KOPT-K1 (cell line): Measurements from ENCODE around the gene SLC7A8.
"Not testable (repeated sequence)": the region's sequence is repeated elsewhere in the genome, so short reads cannot be mapped to it uniquely, and the experiment has no call there.

ENCODE experiments used
- H3K27ac ChIP-seq: fragments of 200-600 bp; sonication (generic); 2 replicates; pipeline ENCODE4 v1.5.1; 2016; ENCODE audit warnings: antibody characterized with exemption, mild to moderate bottlenecking, low read depth, low read length; ENCODE audit not compliant: poor library complexity, severe bottlenecking
- H3K36me3 ChIP-seq: fragments of 200-600 bp; sonication (generic); 2 replicates; pipeline ENCODE4 v1.5.1; 2017; ENCODE audit warnings: antibody characterized with exemption, mild to moderate bottlenecking, low read length, moderate library complexity; ENCODE audit not compliant: insufficient read depth
- H3K9me3 ChIP-seq: fragments of 200-600 bp; sonication (generic); 2 replicates; pipeline ENCODE4 v1.5.1; 2017; ENCODE audit warnings: antibody characterized with exemption, low read length, mild to moderate bottlenecking; ENCODE audit not compliant: insufficient read depth, poor library complexity, severe bottlenecking

The SLC7A8 gene

DNA sequence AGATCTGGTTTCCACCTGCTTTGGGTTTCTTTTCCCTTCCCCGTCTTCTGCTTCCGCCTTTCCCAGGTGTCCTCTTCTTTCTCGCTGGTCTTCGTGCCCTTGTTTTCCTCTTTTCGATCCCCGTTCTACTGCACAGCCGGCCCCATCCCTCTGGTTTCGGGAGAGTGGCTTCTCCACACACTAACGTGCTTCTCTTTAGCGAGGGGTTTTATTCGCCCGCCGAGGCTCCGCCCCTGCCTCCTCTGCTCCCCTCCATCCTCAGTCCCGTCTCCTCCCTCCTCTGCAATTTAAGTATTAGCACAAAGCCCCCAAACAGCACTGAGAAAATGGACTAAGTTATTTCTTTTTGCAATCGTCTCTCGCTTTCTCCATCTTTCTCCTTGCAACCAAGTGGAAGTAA is at the start of gene SLC7A8:
Gene SLC7A8 (minus strand): TSS at position 182 of the 400 bp plus-strand sequence. CDS start 746 bp downstream, outside the sequence.
- Histone ChIP-seq H3K27ac (no peak within 1 kb of the TSS), H3K36me3 (no peaks in the 10 kb centered on the region), H3K9me3 (no peaks in the 10 kb centered on the region)

DNA sequence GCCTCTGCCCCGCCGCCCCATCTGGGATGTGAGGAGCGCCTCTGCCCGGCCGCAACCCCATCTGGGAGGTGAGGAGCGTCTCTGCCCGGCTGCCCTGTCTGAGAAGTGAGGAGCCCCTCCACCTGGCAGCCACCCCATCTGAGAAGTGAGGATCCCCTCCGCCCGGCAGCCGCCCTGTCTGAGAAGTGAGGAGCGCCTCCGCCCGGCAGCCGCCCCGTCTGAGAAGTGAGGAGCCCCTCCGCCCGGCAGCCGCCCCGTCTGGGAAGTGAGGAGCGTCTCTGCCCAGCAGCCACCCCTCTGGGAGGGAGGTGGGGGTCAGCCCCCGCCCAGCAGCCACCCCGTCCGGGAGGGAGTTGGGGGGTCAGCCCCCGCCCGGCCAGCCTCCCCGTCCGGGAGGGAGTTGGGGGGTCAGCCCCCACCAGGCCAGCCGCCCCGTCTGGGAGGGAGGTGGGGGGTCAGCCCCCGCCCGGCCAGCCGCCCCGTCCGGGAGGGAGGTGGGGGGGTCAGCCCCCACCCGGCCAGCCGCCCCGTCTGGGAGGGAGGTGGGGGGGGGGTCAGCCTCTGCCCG is 48.9 kb upstream of the SLC7A8 start:
- not testable (repeated sequence) for H3K27ac ChIP-seq, H3K9me3 ChIP-seq, H3K36me3 ChIP-seq

DNA sequence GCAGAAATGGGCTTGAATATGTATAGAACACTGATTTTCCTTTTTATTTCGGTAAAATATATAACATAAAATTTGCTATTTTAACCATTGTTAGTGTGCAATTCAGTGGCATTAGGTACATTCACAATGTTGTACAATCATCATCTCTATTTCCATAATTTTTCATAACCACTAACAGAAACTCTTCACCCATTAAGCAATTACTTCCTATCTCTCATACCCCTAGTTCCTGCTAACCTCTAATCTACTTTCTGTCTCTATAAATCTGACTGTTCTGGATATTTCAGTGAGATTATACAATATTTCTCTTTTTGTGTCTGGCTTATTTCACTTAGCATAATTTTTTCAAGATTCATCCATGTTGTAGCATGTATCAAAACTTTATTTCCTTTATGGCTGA is 45.4 kb upstream of the SLC7A8 start:
- no peak overlapping the region for H3K27ac ChIP-seq

DNA sequence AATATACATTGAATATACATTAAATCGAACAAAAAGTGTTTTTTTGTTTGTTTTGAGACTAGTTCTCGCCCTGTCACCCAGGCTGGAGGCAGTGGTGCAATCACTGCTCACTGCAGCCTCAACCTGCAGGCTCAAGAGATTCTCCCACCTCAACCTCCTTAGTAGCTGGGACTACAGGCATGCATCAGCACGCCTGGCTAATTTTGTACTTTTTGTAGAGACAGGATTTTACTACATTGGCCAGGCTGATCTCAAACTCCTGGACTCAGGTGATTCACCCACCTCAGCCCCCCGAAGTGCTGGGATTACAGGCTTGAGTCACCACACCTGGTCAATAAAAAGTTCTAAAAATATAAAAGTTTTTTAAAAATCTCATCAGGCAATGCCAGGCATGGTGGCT is 44.1 kb upstream of the SLC7A8 start:
- peaks cover 3% of the 10 kb centered on the region for H3K9me3 ChIP-seq
- no peak overlapping the region for H3K27ac ChIP-seq
- H3K36me3 ChIP-seq = no peaks in the 10 kb centered on the region

More for the DNA sequence above, 45.4 kb upstream of the SLC7A8 start:
- H3K36me3 ChIP-seq = no peaks in the 10 kb centered on the region
- peaks cover 3% of the 10 kb centered on the region for H3K9me3 ChIP-seq

DNA sequence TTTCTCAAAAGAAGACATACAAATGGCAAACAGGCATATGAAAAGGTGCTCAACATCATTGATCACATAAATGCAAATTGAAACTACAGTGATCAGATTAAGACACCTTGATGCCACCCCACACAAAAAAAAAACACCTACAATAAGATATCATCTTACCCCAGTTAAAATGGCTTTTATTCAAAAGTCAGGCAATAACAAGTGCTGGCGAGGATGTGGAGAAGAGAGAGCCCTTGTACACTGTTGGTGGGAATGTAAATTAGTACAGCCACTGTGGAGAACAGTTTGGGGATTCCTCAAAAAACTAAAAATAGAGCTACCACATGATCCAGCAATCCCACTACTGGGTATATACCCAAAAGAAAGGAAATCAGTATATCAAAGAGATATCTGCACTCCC is 41.5 kb upstream of the SLC7A8 start:
- not testable (repeated sequence) for H3K9me3 ChIP-seq, H3K36me3 ChIP-seq, H3K27ac ChIP-seq

DNA sequence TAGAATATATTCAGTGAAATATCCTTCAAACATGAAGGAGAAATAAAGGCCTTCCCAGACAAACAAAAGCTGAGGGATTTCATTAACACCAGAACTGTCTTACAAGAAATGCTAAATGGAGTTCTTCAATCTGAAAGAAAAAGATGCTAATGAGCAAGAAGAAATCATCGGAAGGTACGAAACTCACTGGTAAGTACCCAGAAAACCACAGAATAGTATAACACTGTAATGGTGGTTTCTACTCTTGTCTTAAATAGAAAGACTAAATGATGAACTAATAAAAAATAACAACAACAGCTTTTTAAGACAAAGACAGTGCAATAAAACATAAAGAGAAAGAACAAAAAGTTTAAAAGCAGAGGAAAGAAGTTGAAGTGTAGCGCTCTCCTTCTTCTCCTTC is 35.6 kb upstream of the SLC7A8 start:
- no peak overlapping the region for H3K27ac ChIP-seq
- H3K9me3 ChIP-seq = peaks cover 12% of the 10 kb centered on the region
- no peaks in the 10 kb centered on the region for H3K36me3 ChIP-seq

DNA sequence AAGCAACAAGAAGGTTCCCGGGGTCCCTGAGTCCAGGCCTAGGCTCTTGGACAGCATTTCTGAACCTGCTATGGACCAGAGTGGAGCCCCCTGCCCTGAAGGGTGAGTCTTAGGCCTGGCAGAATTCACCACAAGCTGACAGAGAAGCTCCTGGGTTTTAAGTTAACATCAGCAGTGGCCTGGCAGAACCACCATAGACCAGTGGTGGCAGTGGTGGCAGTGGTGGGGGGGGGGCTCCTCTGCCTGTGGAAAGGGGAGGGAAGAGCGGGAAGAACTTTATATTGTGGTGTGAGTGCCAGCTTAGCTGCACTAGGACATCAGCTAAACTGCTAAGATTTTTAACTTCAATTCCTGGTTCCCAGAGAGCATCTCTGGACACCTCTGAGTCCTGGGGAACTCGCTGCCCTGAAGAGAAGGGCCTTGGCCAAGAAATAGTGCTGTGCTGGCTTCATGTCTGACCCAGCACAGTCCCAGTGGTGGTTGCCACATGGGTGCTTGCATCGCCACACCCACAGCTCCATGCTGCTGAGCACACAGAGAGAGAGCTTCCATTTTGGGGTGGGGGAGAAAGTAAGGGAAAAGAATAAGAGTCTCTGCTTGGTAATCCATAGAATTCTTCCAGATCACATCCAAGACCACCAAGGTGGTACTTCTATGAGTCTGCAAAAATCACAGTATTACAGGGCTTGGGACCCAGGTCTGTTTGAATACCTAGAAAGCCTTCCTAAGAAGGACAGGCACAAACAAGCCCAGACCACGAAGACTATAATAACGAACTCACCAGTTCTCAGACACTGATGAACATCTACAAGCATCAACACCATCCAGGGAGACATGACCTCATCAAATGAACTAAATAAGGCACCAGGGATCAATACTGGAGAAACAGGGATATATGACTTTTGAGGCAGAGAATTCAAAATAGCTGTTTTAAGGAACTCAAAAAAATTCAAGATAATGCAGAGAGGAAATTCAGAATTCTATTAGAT is 33.9 kb upstream of the SLC7A8 start:
- Histone ChIP-seq H3K9me3 (peaks cover 12% of the 10 kb centered on the region), H3K27ac (no peak overlapping the region), H3K36me3 (no peaks in the 10 kb centered on the region)

DNA sequence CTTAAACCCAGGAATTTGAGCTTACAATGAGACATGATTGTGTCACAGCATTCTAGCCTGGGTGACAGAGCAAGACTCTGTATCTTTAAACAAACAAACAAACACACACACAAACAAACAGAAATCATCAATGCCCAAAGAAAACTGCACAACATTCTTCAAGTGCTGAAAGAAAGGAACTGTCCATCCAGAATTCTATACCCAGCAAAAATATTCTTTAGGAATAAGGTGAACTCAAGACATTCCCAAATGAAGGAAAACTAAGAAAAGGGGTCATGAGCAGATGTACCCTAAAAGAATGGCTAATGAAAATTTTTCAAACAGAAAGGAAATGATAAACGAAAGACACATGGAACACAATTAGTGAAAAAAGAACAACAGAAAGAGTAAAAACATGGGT is 32.0 kb upstream of the SLC7A8 start:
- no peaks in the 10 kb centered on the region for H3K36me3 ChIP-seq
- no peak overlapping the region for H3K27ac ChIP-seq
- H3K9me3 ChIP-seq = peaks cover 12% of the 10 kb centered on the region

DNA sequence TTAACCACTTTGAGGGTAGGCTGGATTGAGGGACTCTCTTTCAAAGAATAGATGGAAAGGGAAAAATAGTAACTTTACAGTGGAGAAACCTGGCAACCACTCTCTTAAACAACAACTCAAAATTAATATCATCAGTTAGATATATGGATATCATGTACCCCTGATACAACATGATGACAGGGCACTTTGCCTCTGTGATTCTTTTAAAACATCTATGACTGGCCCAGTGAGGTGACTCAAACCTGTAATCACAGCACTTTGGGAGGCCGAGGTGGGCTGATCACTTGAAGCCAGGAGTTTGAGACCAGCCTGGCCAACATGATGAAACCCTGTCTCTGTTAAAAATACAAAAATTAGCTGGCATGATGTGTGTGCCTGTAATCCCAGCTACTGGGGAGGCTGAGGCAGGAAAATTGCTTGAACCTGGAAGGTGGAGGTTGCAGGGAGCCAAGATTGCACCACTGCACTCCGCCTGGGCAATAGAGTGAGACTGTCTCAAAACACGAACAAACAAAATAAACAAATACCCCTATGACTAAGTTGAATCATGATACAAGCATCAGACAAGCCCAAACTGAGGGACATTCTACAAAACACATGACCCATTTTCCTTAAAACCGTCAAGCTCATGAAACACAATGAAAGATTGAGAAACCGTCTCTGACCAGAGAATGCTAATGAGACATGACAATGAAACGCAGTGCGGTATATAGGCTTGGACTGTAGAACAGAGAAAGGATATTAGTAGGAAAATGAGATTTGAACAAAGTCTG is 26.4 kb upstream of the SLC7A8 start:
- H3K27ac ChIP-seq = no peak overlapping the region
- no peaks in the 10 kb centered on the region for H3K36me3 ChIP-seq

DNA sequence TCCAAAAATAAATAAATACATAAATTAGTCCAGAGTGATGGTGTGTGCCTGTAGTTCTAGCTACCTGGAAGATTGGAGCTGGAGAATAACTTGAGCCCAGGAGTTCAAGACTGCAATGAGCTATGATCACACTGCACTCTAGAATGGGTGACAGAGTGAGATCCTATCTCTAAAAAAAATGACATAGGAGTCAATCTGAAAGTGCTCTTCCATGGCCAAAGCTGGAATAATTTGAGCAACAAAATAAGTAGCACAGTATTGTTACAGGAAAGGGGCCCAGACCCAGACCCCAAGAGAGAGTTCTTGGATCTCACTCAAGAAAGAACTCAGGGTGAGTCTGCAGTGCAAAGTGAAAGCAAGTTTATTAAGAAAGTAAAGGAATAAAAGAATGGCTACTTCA is 24.9 kb upstream of the SLC7A8 start:
- H3K9me3 ChIP-seq = no peaks in the 10 kb centered on the region
- H3K27ac ChIP-seq = no peak overlapping the region
- H3K36me3 ChIP-seq = no peaks in the 10 kb centered on the region

More for the DNA sequence above, 26.4 kb upstream of the SLC7A8 start:
- H3K9me3 ChIP-seq = peaks cover 2% of the 10 kb centered on the region

DNA sequence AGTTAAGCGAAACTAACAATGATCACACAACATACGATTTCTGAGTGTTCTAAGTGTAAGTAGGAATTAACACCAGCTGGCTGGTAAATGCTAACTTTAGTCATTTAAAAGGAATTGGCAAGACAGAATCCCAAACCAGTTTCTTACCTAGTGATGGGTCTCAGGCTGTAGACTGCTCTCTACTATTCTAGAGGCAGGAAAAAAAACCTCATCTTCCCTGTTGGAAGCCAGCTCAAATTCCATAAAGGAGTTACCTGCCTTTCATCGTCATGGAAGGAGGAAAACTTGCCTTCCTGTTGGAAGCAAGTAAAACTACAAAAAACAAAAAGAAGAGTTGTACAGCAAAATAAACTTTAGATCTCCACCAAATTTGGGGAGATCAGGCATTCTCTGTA is 23.7 kb upstream of the SLC7A8 start:
- H3K9me3 ChIP-seq = no peaks in the 10 kb centered on the region
- no peaks in the 10 kb centered on the region for H3K36me3 ChIP-seq
- H3K27ac ChIP-seq = no peak overlapping the region

DNA sequence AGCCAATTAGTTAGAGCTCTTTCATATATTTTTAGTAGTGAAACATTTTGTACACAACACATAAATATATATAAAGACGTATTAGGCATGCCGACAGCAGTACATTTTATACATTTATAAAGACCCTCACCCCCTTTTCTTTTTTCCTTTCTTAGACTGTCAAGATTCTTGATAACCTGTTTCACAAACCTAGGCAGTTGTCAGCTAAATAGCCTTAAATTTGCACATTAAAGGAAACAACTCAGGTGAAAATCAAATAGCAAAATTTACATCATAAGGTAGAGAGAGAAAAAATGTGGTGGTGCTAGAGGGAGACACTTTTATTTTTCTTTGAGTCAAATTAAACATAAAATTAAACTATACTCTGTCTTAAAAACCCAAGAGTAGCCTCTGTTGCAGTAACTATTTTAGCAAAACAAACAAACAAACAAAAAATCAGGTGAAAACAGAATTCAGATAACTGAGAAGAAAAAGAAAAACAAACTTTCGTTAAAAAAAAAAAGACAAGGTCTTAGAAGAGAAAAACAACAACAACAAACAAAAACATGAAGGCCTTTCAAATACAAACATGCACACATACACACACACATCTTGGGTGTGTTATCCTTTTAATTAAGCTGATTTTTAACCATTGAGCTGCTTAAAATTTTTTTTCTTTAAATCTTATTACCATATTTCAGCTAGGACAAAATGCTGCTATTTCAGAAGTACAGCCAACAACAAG is 23.1 kb upstream of the SLC7A8 start:
- Histone ChIP-seq H3K9me3 (no peaks in the 10 kb centered on the region), H3K36me3 (no peaks in the 10 kb centered on the region), H3K27ac (no peak overlapping the region)

DNA sequence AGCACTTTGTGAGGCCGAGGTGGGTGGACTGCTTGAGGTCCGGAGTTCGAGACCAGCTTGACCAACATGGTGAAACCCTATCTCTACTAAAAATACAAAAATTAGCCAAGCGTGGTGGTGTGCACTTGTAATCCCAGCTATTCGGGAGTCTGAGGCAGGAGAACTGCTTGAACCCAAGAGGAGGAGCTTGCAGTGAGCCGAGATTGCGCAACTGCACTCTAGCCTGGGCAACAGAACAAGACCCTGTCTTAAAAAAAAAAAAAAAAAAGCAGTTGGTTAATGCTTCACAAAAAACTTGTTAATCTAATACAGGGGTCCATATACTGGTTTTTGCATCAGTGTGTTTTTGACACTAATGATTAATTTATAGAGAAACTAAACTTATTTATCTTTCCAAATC is 18.5 kb upstream of the SLC7A8 start:
- Histone ChIP-seq H3K27ac (no peak overlapping the region), H3K9me3 (no peaks in the 10 kb centered on the region), H3K36me3 (no peaks in the 10 kb centered on the region)

DNA sequence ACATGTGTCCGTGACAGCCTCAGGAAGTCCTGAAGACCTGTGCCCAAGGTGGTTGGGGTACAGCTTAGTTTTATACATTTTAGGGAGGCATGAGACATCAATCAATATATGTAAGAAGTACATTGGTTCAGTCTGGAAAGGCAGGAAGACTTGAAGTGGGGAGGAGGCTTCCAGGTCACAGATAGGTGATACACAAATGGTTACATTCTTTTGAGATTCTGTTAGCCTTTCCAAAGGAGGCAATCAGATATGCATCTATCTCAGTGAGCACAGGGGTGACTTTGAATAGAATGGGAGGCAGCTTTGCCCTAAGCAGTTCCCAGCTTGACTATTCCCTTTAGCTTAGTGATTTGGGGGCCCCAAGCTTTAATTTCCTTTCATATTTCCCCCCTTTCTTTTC is 15.7 kb upstream of the SLC7A8 start:
- H3K27ac ChIP-seq, H3K9me3 ChIP-seq, H3K36me3 ChIP-seq: not testable (repeated sequence)

DNA sequence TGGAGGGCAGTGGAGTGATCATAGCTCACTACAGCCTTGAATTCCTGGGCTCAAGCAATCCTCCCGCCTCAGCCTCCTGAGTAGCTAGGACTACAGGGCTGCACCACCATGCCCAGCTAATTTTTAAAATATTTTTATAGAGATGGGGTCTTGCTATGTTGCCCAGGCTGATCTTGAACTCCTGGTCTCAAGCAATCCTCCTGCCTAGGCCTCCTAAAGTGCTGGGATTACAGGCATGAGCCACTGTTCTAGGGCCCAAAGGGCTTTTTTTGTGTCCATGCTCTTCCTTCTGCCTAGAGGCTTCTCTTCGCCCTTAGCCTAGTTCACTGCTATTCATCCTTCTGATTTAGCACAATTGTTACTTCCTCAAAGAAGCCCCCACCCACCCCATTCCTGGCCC is 13.0 kb upstream of the SLC7A8 start:
- not testable (repeated sequence) for H3K27ac ChIP-seq, H3K36me3 ChIP-seq

More for the DNA sequence above, 13.0 kb upstream of the SLC7A8 start:
- not testable (repeated sequence) for H3K9me3 ChIP-seq
